Measurements from ENCODE around the gene NOM1. TPM values are rescaled to one million over a fixed set of nuclear protein-coding genes. Genes with fewer than 3 reads are reported as not detected.
"Not testable (repeated sequence)": the region's sequence is repeated elsewhere in the genome, so short reads cannot be mapped to it uniquely, and the experiment has no call there.

NOM1 gene
- total RNA-seq, 2 donors from 2014 or later: 18.4 to 40.6 TPM

GRCh38 chr7:156918635-156919034 lies 30.9 kb upstream of the NOM1 start:
- DNase-seq (ENCODE audit: low spot score) (no peak), ATAC-seq (ENCODE audit: insufficient number of reproducible peaks, low FRiP score, low read depth) (no peak)
- Histone ChIP-seq H3K27ac (no peak overlapping the region), H3K27me3 (replicated peaks; ENCODE audit: insufficient read depth) (no peaks in the 10 kb centered on the region), H3K36me3 (no peaks in the 10 kb centered on the region), H3K9me3 (no peaks in the 10 kb centered on the region), H3K4me1 (ENCODE audit: control insufficient read depth in 1 of 2, low read depth in 2 of 2) (no peaks in the 10 kb centered on the region), H3K4me3 (no peak overlapping the region)
- TF ChIP-seq, protein P1, sequence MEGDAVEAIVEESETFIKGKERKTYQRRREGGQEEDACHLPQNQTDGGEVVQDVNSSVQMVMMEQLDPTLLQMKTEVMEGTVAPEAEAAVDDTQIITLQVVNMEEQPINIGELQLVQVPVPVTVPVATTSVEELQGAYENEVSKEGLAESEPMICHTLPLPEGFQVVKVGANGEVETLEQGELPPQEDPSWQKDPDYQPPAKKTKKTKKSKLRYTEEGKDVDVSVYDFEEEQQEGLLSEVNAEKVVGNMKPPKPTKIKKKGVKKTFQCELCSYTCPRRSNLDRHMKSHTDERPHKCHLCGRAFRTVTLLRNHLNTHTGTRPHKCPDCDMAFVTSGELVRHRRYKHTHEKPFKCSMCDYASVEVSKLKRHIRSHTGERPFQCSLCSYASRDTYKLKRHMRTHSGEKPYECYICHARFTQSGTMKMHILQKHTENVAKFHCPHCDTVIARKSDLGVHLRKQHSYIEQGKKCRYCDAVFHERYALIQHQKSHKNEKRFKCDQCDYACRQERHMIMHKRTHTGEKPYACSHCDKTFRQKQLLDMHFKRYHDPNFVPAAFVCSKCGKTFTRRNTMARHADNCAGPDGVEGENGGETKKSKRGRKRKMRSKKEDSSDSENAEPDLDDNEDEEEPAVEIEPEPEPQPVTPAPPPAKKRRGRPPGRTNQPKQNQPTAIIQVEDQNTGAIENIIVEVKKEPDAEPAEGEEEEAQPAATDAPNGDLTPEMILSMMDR (IDR thresholded peaks at IDR 0.05): no peak

DNA sequence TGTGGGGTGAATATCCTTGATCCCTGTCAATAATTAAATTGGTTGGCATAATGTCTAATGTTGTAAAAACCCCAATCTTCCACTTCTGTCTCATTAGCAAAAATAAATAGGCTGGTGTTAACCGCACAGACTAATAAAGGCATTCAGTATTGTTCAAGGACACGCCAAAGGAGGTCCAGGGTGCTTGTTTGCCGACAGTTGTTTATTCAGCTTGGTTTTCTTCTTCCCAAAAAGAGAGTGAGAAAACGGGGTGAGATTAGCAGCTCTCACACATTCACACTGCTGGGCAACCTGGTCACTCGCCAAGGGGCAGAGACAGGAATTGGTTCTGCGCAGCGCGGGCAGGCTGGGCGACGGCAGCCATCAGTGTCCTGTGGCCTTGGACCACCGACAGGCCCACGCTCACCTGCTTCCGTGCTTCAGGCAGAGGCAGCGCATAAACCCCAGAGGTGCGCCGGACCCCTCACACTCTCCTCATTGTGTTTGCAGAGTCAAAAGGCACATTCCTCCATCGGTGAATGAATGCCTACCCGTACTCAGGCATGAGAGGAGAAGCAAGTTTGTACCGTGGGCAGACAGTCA lies 30.3 kb upstream of the NOM1 start:
- no peak for ATAC-seq (ENCODE audit: insufficient number of reproducible peaks, low FRiP score, low read depth)
- no peaks in the 10 kb centered on the region for H3K27me3 ChIP-seq (replicated peaks; ENCODE audit: insufficient read depth)
- H3K9me3 ChIP-seq: no peaks in the 10 kb centered on the region
- H3K4me1 ChIP-seq (ENCODE audit: control insufficient read depth in 1 of 2, low read depth in 2 of 2): no peaks in the 10 kb centered on the region
- TF ChIP-seq, protein P1 (IDR thresholded peaks at IDR 0.05): no peak
- no peak overlapping the region for H3K27ac ChIP-seq
- DNase-seq (ENCODE audit: low spot score): no peak
- no peaks in the 10 kb centered on the region for H3K36me3 ChIP-seq
- no peak overlapping the region for H3K4me3 ChIP-seq

GRCh38 chr7:156920076-156920475 lies 29.4 kb upstream of the NOM1 start:
- Histone ChIP-seq H3K36me3 (no peaks in the 10 kb centered on the region), H3K27ac (no peak overlapping the region), H3K9me3 (no peaks in the 10 kb centered on the region), H3K4me3 (no peak overlapping the region), H3K27me3 (replicated peaks; ENCODE audit: insufficient read depth) (no peaks in the 10 kb centered on the region), H3K4me1 (ENCODE audit: control insufficient read depth in 1 of 2, low read depth in 2 of 2) (no peaks in the 10 kb centered on the region)
- TF ChIP-seq, protein P1 (IDR thresholded peaks at IDR 0.05): no peak
- DNase-seq (ENCODE audit: low spot score) (no peak), ATAC-seq (ENCODE audit: insufficient number of reproducible peaks, low FRiP score, low read depth) (no peak)

GRCh38 chr7:156920487-156921373 lies 28.8 kb upstream of the NOM1 start:
- DNase-seq (ENCODE audit: low spot score); H3K27me3 ChIP-seq (replicated peaks; ENCODE audit: insufficient read depth); H3K27ac ChIP-seq; H3K36me3 ChIP-seq; H3K4me1 ChIP-seq (ENCODE audit: control insufficient read depth in 1 of 2, low read depth in 2 of 2); ATAC-seq (ENCODE audit: insufficient number of reproducible peaks, low FRiP score, low read depth); H3K9me3 ChIP-seq; H3K4me3 ChIP-seq: not testable (repeated sequence)

DNA sequence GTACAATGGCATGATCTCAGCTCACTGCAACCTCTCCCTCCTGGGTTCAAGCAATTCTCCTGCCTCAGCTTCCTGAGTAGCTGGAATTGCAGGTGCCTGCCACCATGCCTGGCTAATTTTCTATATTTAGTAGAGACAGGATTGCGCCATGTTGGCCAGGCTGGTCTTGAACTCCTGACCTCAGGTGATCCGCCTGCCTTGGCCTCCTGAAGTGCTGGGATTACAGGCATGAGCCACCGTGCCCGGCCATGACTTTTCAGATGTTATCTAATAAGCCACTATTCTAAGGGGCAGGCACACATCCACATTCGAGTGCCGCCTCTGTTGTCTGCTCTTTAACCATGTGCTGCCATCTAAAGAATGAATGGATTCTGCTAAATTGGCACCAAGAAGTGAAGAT lies 27.2 kb upstream of the NOM1 start:
- not testable (repeated sequence) for H3K9me3 ChIP-seq; H3K4me1 ChIP-seq (ENCODE audit: control insufficient read depth in 1 of 2, low read depth in 2 of 2); DNase-seq (ENCODE audit: low spot score); H3K36me3 ChIP-seq; H3K27me3 ChIP-seq (replicated peaks; ENCODE audit: insufficient read depth); H3K4me3 ChIP-seq; H3K27ac ChIP-seq; ATAC-seq (ENCODE audit: insufficient number of reproducible peaks, low FRiP score, low read depth)

- H3K36me3 ChIP-seq; DNase-seq (ENCODE audit: low spot score); H3K4me3 ChIP-seq; H3K4me1 ChIP-seq (ENCODE audit: control insufficient read depth in 1 of 2, low read depth in 2 of 2); H3K27me3 ChIP-seq (replicated peaks; ENCODE audit: insufficient read depth); H3K27ac ChIP-seq; ATAC-seq (ENCODE audit: insufficient number of reproducible peaks, low FRiP score, low read depth); H3K9me3 ChIP-seq: not testable (repeated sequence)
Observed at GRCh38 chr7:156925821-156926220, 23.7 kb upstream of the NOM1 start.

Data from thoracic aorta (tissue), 2 donors.